ENCODE results near the gene RREB1.
A peak's percentile ranks its signal among the peaks of the same experiment; 100 is the strongest.

The RREB1 gene

GRCh38 chr6:7243179-7243981, 135.6 kb downstream of the RREB1 start:
- DNase-seq (ENCODE audit: low read depth, low spot score): peak; percentile 81

- no peak for DNase-seq (ENCODE audit: low read depth, low spot score)
Measured at GRCh38 chr6:7245668-7246393, 138.1 kb downstream of the RREB1 start.

- no peak for DNase-seq (ENCODE audit: low read depth, low spot score)
Measured at GRCh38 chr6:7246401-7247178, 138.8 kb downstream of the RREB1 start.

- no peak for DNase-seq (ENCODE audit: low read depth, low spot score)
Measured at GRCh38 chr6:7247179-7247456, 139.4 kb downstream of the RREB1 start.

- DNase-seq (ENCODE audit: low read depth, low spot score): no peak
Measured at GRCh38 chr6:7247828-7248227, 140.1 kb downstream of the RREB1 start.

- DNase-seq (ENCODE audit: low read depth, low spot score): no peak
Measured at GRCh38 chr6:7249391-7249790, 141.6 kb downstream of the RREB1 start.

- DNase-seq (ENCODE audit: low read depth, low spot score): no peak
Measured at GRCh38 chr6:7249946-7250643, 142.3 kb downstream of the RREB1 start.

GRCh38 chr6:7250812-7251211, 143.1 kb downstream of the RREB1 start:
- DNase-seq (ENCODE audit: low read depth, low spot score): no peak

- DNase-seq (ENCODE audit: low read depth, low spot score): no peak
Measured at GRCh38 chr6:7251646-7252260, 144.0 kb downstream of the RREB1 start.

- no peak for DNase-seq (ENCODE audit: low read depth, low spot score)
Measured at GRCh38 chr6:7252390-7252789, 144.6 kb downstream of the RREB1 start.

- DNase-seq (ENCODE audit: low read depth, low spot score): no peak
Measured at GRCh38 chr6:7254980-7255835, 147.4 kb downstream of the RREB1 start.

- no peak for DNase-seq (ENCODE audit: low read depth, low spot score)
Measured at GRCh38 chr6:7255918-7256317, 148.2 kb downstream of the RREB1 start.

GRCh38 chr6:7256785-7257184, 149.0 kb downstream of the RREB1 start:
- no peak for DNase-seq (ENCODE audit: low read depth, low spot score)

- no peak for DNase-seq (ENCODE audit: low read depth, low spot score)
Measured at GRCh38 chr6:7257521-7258230, 149.9 kb downstream of the RREB1 start.

GRCh38 chr6:7258231-7258763, 150.5 kb downstream of the RREB1 start:
- no peak for DNase-seq (ENCODE audit: low read depth, low spot score)

GRCh38 chr6:7260291-7261031, 152.7 kb downstream of the RREB1 start:
- DNase-seq (ENCODE audit: low read depth, low spot score): no peak

- peak; percentile 95 for DNase-seq (ENCODE audit: low read depth, low spot score)
Measured at GRCh38 chr6:7261032-7261841, 153.5 kb downstream of the RREB1 start.

GRCh38 chr6:7261852-7262461, 154.2 kb downstream of the RREB1 start:
- DNase-seq (ENCODE audit: low read depth, low spot score): no peak
